ENCODE results near the gene FRS2.

FRS2 gene

GRCh38 chr12:69467366-69467765 lies 2.8 kb upstream of the FRS2 start:
- no peak for DNase-seq

- peak; percentile 39 for DNase-seq
Observed at GRCh38 chr12:69468237-69469026, 1.8 kb upstream of the FRS2 start.

- DNase-seq = peak; percentile 50
Observed at GRCh38 chr12:69469854-69470188, 367 bp upstream of the FRS2 start.

GRCh38 chr12:69471076-69471430 lies 865 bp downstream of the FRS2 start:
- no peak for DNase-seq

GRCh38 chr12:69471667-69472385 lies 1.6 kb downstream of the FRS2 start:
- peak; percentile 35 for DNase-seq

- no peak for DNase-seq
Observed at GRCh38 chr12:69473262-69473661, 3.1 kb downstream of the FRS2 start.

- DNase-seq = no peak
Observed at GRCh38 chr12:69474456-69474855, 4.3 kb downstream of the FRS2 start.

GRCh38 chr12:69475237-69475975 lies 5.2 kb downstream of the FRS2 start:
- DNase-seq = no peak

- DNase-seq = peak; percentile 41
Observed at GRCh38 chr12:69476276-69477017, 6.3 kb downstream of the FRS2 start.

- no peak for DNase-seq
Observed at GRCh38 chr12:69479675-69480074, 9.5 kb downstream of the FRS2 start.

- peak; percentile 19 for DNase-seq
Observed at GRCh38 chr12:69480698-69481097, 10.5 kb downstream of the FRS2 start.

GRCh38 chr12:69481133-69481532 lies 10.9 kb downstream of the FRS2 start:
- no peak for DNase-seq

GRCh38 chr12:69483700-69484099 lies 13.5 kb downstream of the FRS2 start:
- DNase-seq = no peak

- peak; percentile 27 for DNase-seq
Observed at GRCh38 chr12:69484428-69484827, 14.2 kb downstream of the FRS2 start.

- no peak for DNase-seq
Observed at GRCh38 chr12:69490920-69491643, 20.9 kb downstream of the FRS2 start.

GRCh38 chr12:69492739-69493138 lies 22.6 kb downstream of the FRS2 start:
- DNase-seq = no peak

- DNase-seq = no peak
Observed at GRCh38 chr12:69495071-69495470, 24.9 kb downstream of the FRS2 start.

GRCh38 chr12:69497308-69498026 lies 27.3 kb downstream of the FRS2 start:
- peak; percentile 33 for DNase-seq

- no peak for DNase-seq
Observed at GRCh38 chr12:69500631-69501030, 30.4 kb downstream of the FRS2 start.

- DNase-seq = no peak
Observed at GRCh38 chr12:69501154-69501895, 31.1 kb downstream of the FRS2 start.

Measured in hematopoietic multipotent progenitor cell treated with erythropoietin and hydrocortisone succinate and interleukin-3 and kit ligand, for 6 days (in vitro differentiated cells).